Osteocyte (in vitro differentiated cells): ENCODE data around the gene RBP3. TPM values are rescaled to one million over a fixed set of nuclear protein-coding genes. Genes with fewer than 3 reads are reported as not detected.

Source experiments
- DNase-seq: peaks from one replicate; pipeline ENCODE4 v3.0.0; 2021; ENCODE audit warnings: mixed read lengths; ENCODE audit not compliant: unreplicated experiment; ENCODE audit errors: extremely low spot score
- H3K27ac Mint-ChIP-seq: one replicate; pipeline ENCODE4 v1.8.0; 2021; ENCODE audit warnings: mild to moderate bottlenecking, mixed read lengths; ENCODE audit not compliant: unreplicated experiment
- H3K27me3 Mint-ChIP-seq: one replicate; pipeline ENCODE4 v1.8.0; 2021; ENCODE audit warnings: mixed read lengths; ENCODE audit not compliant: unreplicated experiment
- H3K36me3 Mint-ChIP-seq: one replicate; pipeline ENCODE4 v1.8.0; 2021; ENCODE audit warnings: mixed read lengths; ENCODE audit not compliant: unreplicated experiment
- H3K4me1 Mint-ChIP-seq: one replicate; pipeline ENCODE4 v1.8.0; 2021; ENCODE audit warnings: mixed read lengths; ENCODE audit not compliant: unreplicated experiment
- H3K4me3 Mint-ChIP-seq: one replicate; pipeline ENCODE4 v1.8.0; 2021; ENCODE audit warnings: mild to moderate bottlenecking, moderate library complexity, mixed read lengths; ENCODE audit not compliant: unreplicated experiment
- H3K9me3 Mint-ChIP-seq: one replicate; pipeline ENCODE4 v1.8.0; 2021; ENCODE audit warnings: mixed read lengths; ENCODE audit not compliant: unreplicated experiment
- total RNA-seq: library from RNA; stranded (reverse); gene quantifications from 2 replicates; pipeline ENCODE4 v1.2.1, GENCODE V29; 2021
- TF ChIP-seq, protein P1 (sequence below): fragments of 200-600 bp; sonication (generic); IDR thresholded peaks from 2 replicates; pipeline ENCODE4 v1.5.0; 2021; ENCODE audit warnings: antibody characterized with exemption, mild to moderate bottlenecking, moderate library complexity

Gene RBP3
- total RNA-seq, 1 donor from 2014 or later, result not detected

- Mint-ChIP-seq H3K4me1 (no peaks in the 10 kb centered on the region), H3K9me3 (no peaks in the 10 kb centered on the region), H3K27me3 (peaks cover 20% of the 10 kb centered on the region)
Observed at GRCh38 chr10:47348661-47349470, 703 bp downstream of the RBP3 start.

GRCh38 chr10:47349516-47349915, 1.4 kb downstream of the RBP3 start:
- Mint-ChIP-seq H3K27ac (no peak overlapping the region), H3K4me1 (no peaks in the 10 kb centered on the region), H3K27me3 (peaks cover 17% of the 10 kb centered on the region)

More at GRCh38 chr10:47348661-47349470, 703 bp downstream of the RBP3 start:
- TF ChIP-seq, protein P1, sequence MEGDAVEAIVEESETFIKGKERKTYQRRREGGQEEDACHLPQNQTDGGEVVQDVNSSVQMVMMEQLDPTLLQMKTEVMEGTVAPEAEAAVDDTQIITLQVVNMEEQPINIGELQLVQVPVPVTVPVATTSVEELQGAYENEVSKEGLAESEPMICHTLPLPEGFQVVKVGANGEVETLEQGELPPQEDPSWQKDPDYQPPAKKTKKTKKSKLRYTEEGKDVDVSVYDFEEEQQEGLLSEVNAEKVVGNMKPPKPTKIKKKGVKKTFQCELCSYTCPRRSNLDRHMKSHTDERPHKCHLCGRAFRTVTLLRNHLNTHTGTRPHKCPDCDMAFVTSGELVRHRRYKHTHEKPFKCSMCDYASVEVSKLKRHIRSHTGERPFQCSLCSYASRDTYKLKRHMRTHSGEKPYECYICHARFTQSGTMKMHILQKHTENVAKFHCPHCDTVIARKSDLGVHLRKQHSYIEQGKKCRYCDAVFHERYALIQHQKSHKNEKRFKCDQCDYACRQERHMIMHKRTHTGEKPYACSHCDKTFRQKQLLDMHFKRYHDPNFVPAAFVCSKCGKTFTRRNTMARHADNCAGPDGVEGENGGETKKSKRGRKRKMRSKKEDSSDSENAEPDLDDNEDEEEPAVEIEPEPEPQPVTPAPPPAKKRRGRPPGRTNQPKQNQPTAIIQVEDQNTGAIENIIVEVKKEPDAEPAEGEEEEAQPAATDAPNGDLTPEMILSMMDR, result no peak
- no peak overlapping the region for H3K27ac Mint-ChIP-seq
- H3K4me3 Mint-ChIP-seq, result no peak overlapping the region
- DNase-seq, result no peak
- H3K36me3 Mint-ChIP-seq, result no peaks in the 10 kb centered on the region

GRCh38 chr10:47349941-47350371, 1.8 kb downstream of the RBP3 start:
- no peaks in the 10 kb centered on the region for H3K4me1 Mint-ChIP-seq
- no peak overlapping the region for H3K4me3 Mint-ChIP-seq
- H3K27me3 Mint-ChIP-seq, result peaks cover 14% of the 10 kb centered on the region
- H3K9me3 Mint-ChIP-seq, result no peaks in the 10 kb centered on the region
- H3K27ac Mint-ChIP-seq, result no peak overlapping the region
- no peaks in the 10 kb centered on the region for H3K36me3 Mint-ChIP-seq
- TF ChIP-seq, protein P1, result no peak
- no peak for DNase-seq

More at GRCh38 chr10:47349516-47349915, 1.4 kb downstream of the RBP3 start:
- no peaks in the 10 kb centered on the region for H3K9me3 Mint-ChIP-seq
- no peak for DNase-seq
- TF ChIP-seq, protein P1, result no peak
- H3K4me3 Mint-ChIP-seq, result no peak overlapping the region
- no peaks in the 10 kb centered on the region for H3K36me3 Mint-ChIP-seq

DNA sequence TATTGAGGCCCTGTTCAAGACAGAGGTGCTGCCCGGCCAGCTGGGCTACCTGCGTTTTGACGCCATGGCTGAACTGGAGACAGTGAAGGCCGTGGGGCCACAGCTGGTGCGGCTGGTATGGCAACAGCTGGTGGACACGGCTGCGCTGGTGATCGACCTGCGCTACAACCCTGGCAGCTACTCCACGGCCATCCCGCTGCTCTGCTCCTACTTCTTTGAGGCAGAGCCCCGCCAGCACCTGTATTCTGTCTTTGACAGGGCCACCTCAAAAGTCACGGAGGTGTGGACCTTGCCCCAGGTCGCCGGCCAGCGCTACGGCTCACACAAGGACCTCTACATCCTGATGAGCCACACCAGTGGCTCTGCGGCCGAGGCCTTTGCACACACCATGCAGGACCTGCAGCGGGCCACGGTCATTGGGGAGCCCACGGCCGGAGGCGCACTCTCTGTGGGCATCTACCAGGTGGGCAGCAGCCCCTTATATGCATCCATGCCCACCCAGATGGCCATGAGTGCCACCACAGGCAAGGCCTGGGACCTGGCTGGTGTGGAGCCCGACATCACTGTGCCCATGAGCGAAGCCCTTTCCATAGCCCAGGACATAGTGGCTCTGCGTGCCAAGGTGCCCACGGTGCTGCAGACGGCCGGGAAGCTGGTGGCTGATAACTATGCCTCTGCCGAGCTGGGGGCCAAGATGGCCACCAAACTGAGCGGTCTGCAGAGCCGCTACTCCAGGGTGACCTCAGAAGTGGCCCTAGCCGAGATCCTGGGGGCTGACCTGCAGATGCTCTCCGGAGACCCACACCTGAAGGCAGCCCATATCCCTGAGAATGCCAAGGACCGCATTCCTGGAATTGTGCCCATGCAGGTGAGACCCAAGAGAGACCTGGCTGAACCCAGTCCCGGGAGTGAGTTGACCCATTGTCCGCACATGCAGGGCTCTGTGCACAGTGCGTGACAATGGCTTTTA, 2.8 kb downstream of the RBP3 start:
- no peaks in the 10 kb centered on the region for H3K9me3 Mint-ChIP-seq
- H3K27me3 Mint-ChIP-seq, result peaks cover 5% of the 10 kb centered on the region
- TF ChIP-seq, protein P1, result no peak
- no peak overlapping the region for H3K27ac Mint-ChIP-seq
- no peaks in the 10 kb centered on the region for H3K4me1 Mint-ChIP-seq
- no peak overlapping the region for H3K4me3 Mint-ChIP-seq
- no peaks in the 10 kb centered on the region for H3K36me3 Mint-ChIP-seq
- DNase-seq, result no peak
